Measurements from ENCODE around the gene CRYGC. TPM values are rescaled to one million over a fixed set of nuclear protein-coding genes. Genes with fewer than 3 reads are reported as not detected.

CRYGC gene
- total and polyA plus RNA-seq, 2 of the 13 experiments (the other 11 are each of a cell fraction or from before 2014, with no cell fraction given), result 0.20 to 0.27 TPM

DNA sequence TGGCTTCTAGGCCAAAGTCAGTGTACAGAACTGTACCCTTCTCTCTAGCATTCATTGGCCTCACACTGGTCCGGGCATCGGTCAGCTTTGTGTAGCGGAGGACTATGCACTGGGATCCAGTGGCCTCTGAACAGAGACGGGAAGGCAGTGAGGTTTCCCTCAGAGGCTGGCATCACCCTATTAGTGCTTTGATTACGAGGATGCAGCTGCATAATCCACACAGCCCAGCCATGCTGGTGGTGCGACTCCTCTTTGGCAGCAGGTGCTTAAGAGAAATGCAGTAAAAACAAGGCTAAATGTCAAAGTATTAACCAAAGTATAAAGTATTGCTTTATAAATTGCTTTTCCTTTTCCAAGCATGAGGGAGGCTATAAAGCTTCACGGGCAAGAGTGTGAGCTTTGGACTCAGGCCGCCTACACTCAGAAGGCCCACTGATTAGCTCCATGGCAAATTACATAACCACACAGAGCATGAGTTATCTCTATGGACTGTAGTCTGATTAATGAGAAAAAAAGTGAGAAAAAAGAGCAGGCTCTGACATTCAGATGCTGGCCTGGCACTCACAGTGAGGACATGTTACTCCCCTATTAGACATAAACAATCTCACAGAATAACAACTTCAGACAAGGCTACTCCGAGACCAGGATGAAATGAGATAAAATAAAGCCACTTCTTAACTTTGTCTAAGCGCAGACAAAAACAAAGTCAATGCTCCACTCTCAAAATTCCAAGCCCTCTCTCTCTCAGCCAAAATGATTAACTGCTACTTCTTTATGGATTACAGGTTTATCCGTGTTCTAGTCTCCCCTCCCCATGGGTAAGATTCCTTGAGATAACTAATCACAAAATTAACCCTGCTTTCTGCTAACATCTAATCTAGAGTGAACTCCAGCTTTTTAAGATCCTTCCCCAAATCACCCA, 6.4 kb upstream of the CRYGC start (continued):
- TF ChIP-seq, protein P1, sequence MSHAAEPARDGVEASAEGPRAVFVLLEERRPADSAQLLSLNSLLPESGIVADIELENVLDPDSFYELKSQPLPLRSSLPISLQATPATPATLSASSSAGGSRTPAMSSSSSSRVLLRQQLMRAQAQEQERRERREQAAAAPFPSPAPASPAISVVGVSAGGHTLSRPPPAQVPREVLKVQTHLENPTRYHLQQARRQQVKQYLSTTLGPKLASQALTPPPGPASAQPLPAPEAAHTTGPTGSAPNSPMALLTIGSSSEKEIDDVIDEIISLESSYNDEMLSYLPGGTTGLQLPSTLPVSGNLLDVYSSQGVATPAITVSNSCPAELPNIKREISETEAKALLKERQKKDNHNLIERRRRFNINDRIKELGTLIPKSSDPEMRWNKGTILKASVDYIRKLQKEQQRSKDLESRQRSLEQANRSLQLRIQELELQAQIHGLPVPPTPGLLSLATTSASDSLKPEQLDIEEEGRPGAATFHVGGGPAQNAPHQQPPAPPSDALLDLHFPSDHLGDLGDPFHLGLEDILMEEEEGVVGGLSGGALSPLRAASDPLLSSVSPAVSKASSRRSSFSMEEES (CRISPR knock-in tag; IDR thresholded peaks at IDR 0.05), result peak; percentile 75
- no peak for TF ChIP-seq ZNF224 (CRISPR knock-in tag; IDR thresholded peaks at IDR 0.05)
- TF ChIP-seq, protein P2, sequence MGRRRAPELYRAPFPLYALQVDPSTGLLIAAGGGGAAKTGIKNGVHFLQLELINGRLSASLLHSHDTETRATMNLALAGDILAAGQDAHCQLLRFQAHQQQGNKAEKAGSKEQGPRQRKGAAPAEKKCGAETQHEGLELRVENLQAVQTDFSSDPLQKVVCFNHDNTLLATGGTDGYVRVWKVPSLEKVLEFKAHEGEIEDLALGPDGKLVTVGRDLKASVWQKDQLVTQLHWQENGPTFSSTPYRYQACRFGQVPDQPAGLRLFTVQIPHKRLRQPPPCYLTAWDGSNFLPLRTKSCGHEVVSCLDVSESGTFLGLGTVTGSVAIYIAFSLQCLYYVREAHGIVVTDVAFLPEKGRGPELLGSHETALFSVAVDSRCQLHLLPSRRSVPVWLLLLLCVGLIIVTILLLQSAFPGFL (CRISPR knock-in tag; IDR thresholded peaks at IDR 0.05), result no peak
- no peak; the same call in 1 of the 2 replicates for TF ChIP-seq ZNF430 (CRISPR knock-in tag; IDR thresholded peaks at IDR 0.05)
- TF ChIP-seq ZBTB7A (CRISPR knock-in tag; IDR thresholded peaks at IDR 0.05), result no peak
- no peak for TF ChIP-seq SIN3B (IDR thresholded peaks at IDR 0.05; ENCODE audit: low read length)
- TF ChIP-seq ARNT2 (CRISPR knock-in tag; IDR thresholded peaks at IDR 0.05; ENCODE audit: low read depth), result no peak
- TF ChIP-seq, protein P3, sequence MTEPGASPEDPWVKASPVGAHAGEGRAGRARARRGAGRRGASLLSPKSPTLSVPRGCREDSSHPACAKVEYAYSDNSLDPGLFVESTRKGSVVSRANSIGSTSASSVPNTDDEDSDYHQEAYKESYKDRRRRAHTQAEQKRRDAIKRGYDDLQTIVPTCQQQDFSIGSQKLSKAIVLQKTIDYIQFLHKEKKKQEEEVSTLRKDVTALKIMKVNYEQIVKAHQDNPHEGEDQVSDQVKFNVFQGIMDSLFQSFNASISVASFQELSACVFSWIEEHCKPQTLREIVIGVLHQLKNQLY (CRISPR knock-in tag; IDR thresholded peaks at IDR 0.05), result peak; percentile 71; the same call in 1 of the 2 replicates
- TF ChIP-seq MIXL1 (CRISPR knock-in tag; IDR thresholded peaks at IDR 0.05), result peak; percentile 96
- TF ChIP-seq MYC (CRISPR knock-in tag; IDR thresholded peaks at IDR 0.05; ENCODE audit: borderline replicate concordance), result no peak
- TF ChIP-seq EHMT2 (IDR thresholded peaks at IDR 0.05; ENCODE audit: borderline replicate concordance, low read depth, low read length), result no peak; the same call in none of the 2 replicates
- TF ChIP-seq ZFP62 (CRISPR knock-in tag; IDR thresholded peaks at IDR 0.05), result no peak
- peak; percentile 31; the same call in 1 of the 2 replicates for TF ChIP-seq ZKSCAN8 (CRISPR knock-in tag; IDR thresholded peaks at IDR 0.05; ENCODE audit: borderline replicate concordance)
- TF ChIP-seq PITX1 (CRISPR knock-in tag; IDR thresholded peaks at IDR 0.05), result peak; percentile 77
- 0 out of 2 replicates have a peak, but pooled peaks have one; percentile 55 for TF ChIP-seq ZMYM2 (CRISPR knock-in tag; IDR thresholded peaks at IDR 0.05)
- TF ChIP-seq ZNF672 (CRISPR knock-in tag; IDR thresholded peaks at IDR 0.05), result no peak
- peak in 1 of 2 experiments; percentile 55; a peak in 2 of 4 replicates for TF ChIP-seq EP300 (IDR thresholded peaks at IDR 0.05; ENCODE audit: low read depth in 2 of 2, low read length in 2 of 2)
- no peak; the same call in 1 of the 2 replicates for TF ChIP-seq EP300 (CRISPR knock-in tag; IDR thresholded peaks at IDR 0.05; ENCODE audit: borderline replicate concordance)
- TF ChIP-seq, protein P4, sequence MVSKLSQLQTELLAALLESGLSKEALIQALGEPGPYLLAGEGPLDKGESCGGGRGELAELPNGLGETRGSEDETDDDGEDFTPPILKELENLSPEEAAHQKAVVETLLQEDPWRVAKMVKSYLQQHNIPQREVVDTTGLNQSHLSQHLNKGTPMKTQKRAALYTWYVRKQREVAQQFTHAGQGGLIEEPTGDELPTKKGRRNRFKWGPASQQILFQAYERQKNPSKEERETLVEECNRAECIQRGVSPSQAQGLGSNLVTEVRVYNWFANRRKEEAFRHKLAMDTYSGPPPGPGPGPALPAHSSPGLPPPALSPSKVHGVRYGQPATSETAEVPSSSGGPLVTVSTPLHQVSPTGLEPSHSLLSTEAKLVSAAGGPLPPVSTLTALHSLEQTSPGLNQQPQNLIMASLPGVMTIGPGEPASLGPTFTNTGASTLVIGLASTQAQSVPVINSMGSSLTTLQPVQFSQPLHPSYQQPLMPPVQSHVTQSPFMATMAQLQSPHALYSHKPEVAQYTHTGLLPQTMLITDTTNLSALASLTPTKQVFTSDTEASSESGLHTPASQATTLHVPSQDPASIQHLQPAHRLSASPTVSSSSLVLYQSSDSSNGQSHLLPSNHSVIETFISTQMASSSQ (IDR thresholded peaks at IDR 0.05; ENCODE audit: low read depth), result no peak
- TF ChIP-seq, protein P4 (CRISPR knock-in tag; IDR thresholded peaks at IDR 0.05; ENCODE audit: borderline replicate concordance), result 0 out of 2 replicates have a peak, but pooled peaks have one; percentile 20
- TF ChIP-seq ZNF607 (CRISPR knock-in tag; IDR thresholded peaks at IDR 0.05; ENCODE audit: borderline replicate concordance), result no peak
- no peak for TF ChIP-seq KDM6A (CRISPR knock-in tag; IDR thresholded peaks at IDR 0.05; ENCODE audit: low read depth)
- no peak for TF ChIP-seq DMAP1 (CRISPR knock-in tag; IDR thresholded peaks at IDR 0.05)
- TF ChIP-seq HES4 (CRISPR knock-in tag; IDR thresholded peaks at IDR 0.05; ENCODE audit: borderline replicate concordance), result no peak

Measured in HepG2 (cell line).